HG03196 (cell line): Measurements from ENCODE around the gene YJEFN3.

Source experiments
- ATAC-seq: cut with Tn5 transposase; IDR thresholded peaks from one replicate; pipeline ENCODE4 v1.9.1; 2021; ENCODE audit not compliant: unreplicated experiment

The YJEFN3 gene

GRCh38 chr19:19523177-19523576 is 5.5 kb upstream of the YJEFN3 start:
- no peak for ATAC-seq

GRCh38 chr19:19524053-19524452 is 4.7 kb upstream of the YJEFN3 start:
- no peak for ATAC-seq

GRCh38 chr19:19525611-19526380 is 2.9 kb upstream of the YJEFN3 start:
- no peak for ATAC-seq

GRCh38 chr19:19526581-19527370 is 1.9 kb upstream of the YJEFN3 start:
- ATAC-seq: no peak

- no peak for ATAC-seq
Observed at GRCh38 chr19:19527371-19527656, 1.4 kb upstream of the YJEFN3 start.

GRCh38 chr19:19527674-19528625 is 761 bp upstream of the YJEFN3 start:
- no peak for ATAC-seq

- ATAC-seq: no peak
Observed at GRCh38 chr19:19529783-19530422, 1.2 kb downstream of the YJEFN3 start.

GRCh38 chr19:19530423-19530804 is 1.7 kb downstream of the YJEFN3 start:
- no peak for ATAC-seq

- no peak for ATAC-seq
Observed at GRCh38 chr19:19530889-19531288, 2.2 kb downstream of the YJEFN3 start.

- ATAC-seq: no peak
Observed at GRCh38 chr19:19531951-19532805, 3.5 kb downstream of the YJEFN3 start.

GRCh38 chr19:19532806-19533701 is 4.3 kb downstream of the YJEFN3 start:
- no peak for ATAC-seq

GRCh38 chr19:19533841-19534240 is 5.1 kb downstream of the YJEFN3 start:
- no peak for ATAC-seq

GRCh38 chr19:19534556-19535265 is 6.0 kb downstream of the YJEFN3 start:
- ATAC-seq: no peak

- no peak for ATAC-seq
Observed at GRCh38 chr19:19535311-19536191, 6.8 kb downstream of the YJEFN3 start.

- no peak for ATAC-seq
Observed at GRCh38 chr19:19537075-19538048, 8.7 kb downstream of the YJEFN3 start.

- ATAC-seq: no peak
Observed at GRCh38 chr19:19538061-19538784, 9.5 kb downstream of the YJEFN3 start, which contains the start of gene CILP2. TSS of gene CILP2 (plus strand) at chr19:19538265. CDS start at chr19:19538350, 85 bp downstream.
